Ectodermal cell (in vitro differentiated cells): ENCODE data around the gene UBXN1. TPM values are rescaled to one million over a fixed set of nuclear protein-coding genes. Genes with fewer than 3 reads are reported as not detected.

Source experiments
- H3K27ac ChIP-seq: 2 replicates; pipeline ENCODE4 v1.7.0; 2013; ENCODE audit warnings: mild to moderate bottlenecking, low read depth, low read length; ENCODE audit not compliant: insufficient read depth, poor library complexity, severe bottlenecking
- H3K27me3 ChIP-seq: 2 replicates; pipeline ENCODE4 v1.7.0; 2013; ENCODE audit warnings: mild to moderate bottlenecking, low read length; ENCODE audit not compliant: insufficient read depth, control insufficient read depth, poor library complexity, severe bottlenecking
- H3K36me3 ChIP-seq: one replicate; pipeline ENCODE4 v1.7.0; 2013; ENCODE audit warnings: low read length; ENCODE audit not compliant: control insufficient read depth, insufficient read depth
- H3K4me1 ChIP-seq: one replicate; pipeline ENCODE4 v1.7.0; 2013; ENCODE audit warnings: low read length; ENCODE audit not compliant: control insufficient read depth, insufficient read depth
- H3K4me3 ChIP-seq: 2 replicates; pipeline ENCODE4 v1.7.0; 2013; ENCODE audit warnings: low read depth, low read length, control low read depth; ENCODE audit not compliant: insufficient read depth
- H3K9me3 ChIP-seq: 2 replicates; pipeline ENCODE4 v1.7.0; 2013; ENCODE audit warnings: mild to moderate bottlenecking, low read length, moderate library complexity; ENCODE audit not compliant: control insufficient read depth
- WGBS, 2 experiments: methylation state at CpG; one replicate each; pipeline ENCODE4 v1.1.7; 2013; ENCODE audit warnings: missing lambda C conversion rate in 2 of 2; 5-methylcytosine and 5-hydroxymethylcytosine counted together
- polyA plus RNA-seq, 4 experiments: library from polyadenylated mRNA; stranded (reverse); fragments of 50-300 nt; gene quantifications; one replicate each; pipeline ENCODE4 v1.2.3, GENCODE V29; 2013

The UBXN1 gene, protein sequence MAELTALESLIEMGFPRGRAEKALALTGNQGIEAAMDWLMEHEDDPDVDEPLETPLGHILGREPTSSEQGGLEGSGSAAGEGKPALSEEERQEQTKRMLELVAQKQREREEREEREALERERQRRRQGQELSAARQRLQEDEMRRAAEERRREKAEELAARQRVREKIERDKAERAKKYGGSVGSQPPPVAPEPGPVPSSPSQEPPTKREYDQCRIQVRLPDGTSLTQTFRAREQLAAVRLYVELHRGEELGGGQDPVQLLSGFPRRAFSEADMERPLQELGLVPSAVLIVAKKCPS
- polyA plus RNA-seq (2013, experiment 1 of 4): 122 TPM
- 127 TPM for polyA plus RNA-seq (2013, experiment 2 of 4)
- polyA plus RNA-seq (2013, experiment 3 of 4): 107 TPM
- 120 TPM for polyA plus RNA-seq (2013, experiment 4 of 4)

DNA sequence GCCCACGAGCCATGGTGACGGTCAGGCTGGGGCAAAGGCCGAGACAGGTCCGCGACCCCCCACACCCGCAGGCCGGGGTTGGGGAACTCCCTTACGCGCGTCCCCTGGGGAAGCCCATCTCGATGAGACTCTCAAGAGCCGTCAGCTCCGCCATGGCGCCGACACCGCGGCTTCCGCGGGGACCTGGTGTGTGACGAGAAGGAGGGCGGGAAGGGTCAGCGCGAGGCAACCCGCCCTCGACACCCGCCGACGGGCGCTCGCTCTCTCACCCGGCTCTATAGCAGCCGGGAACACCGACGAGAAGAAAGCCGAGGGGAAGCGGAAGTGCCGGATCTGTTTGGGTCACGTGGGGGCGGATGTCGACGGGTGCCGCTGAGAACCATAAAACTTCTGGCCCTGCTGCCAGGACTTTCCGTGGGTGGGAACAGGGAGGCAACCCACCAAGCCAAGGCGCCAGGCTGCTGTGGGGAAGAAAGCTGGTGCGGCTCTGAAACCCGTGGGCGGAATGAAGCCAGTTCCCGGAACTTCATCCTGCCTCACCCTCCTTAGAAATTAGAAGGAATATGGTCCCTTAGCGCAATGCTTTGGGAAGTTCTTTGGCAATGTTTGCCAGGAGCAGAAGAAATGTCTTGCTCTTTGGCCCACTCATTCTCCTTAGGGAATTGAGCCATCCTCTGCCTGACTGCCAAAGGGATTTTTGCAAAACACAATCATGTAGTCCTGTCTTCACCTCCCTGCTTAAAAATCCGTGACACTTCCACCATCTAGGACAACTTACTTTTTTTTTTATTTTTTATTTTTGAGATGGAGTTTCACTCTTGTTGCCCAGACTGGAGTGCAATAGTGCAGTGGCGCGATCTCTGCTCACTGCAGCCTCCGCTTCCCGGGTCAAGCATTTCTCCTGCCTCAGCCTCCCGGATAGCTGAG is at the start of gene UBXN1:
TSS of gene UBXN1 (minus strand) at position 304 of the 927 bp plus-strand sequence. CDS start at position 154, 150 bp downstream.
- 11 to 12% methylated on average over 55 of the region's 55 CpGs for WGBS, 2 experiments
- Histone ChIP-seq H3K27ac (peak within 1 kb of the TSS; percentile 56), H3K36me3 (peaks cover 12% of the 10 kb centered on the region), H3K27me3 (no peaks in the 10 kb centered on the region), H3K9me3 (no peaks in the 10 kb centered on the region), H3K4me1 (peaks cover 11% of the 10 kb centered on the region), H3K4me3 (peak within 1 kb of the TSS; percentile 99)

DNA sequence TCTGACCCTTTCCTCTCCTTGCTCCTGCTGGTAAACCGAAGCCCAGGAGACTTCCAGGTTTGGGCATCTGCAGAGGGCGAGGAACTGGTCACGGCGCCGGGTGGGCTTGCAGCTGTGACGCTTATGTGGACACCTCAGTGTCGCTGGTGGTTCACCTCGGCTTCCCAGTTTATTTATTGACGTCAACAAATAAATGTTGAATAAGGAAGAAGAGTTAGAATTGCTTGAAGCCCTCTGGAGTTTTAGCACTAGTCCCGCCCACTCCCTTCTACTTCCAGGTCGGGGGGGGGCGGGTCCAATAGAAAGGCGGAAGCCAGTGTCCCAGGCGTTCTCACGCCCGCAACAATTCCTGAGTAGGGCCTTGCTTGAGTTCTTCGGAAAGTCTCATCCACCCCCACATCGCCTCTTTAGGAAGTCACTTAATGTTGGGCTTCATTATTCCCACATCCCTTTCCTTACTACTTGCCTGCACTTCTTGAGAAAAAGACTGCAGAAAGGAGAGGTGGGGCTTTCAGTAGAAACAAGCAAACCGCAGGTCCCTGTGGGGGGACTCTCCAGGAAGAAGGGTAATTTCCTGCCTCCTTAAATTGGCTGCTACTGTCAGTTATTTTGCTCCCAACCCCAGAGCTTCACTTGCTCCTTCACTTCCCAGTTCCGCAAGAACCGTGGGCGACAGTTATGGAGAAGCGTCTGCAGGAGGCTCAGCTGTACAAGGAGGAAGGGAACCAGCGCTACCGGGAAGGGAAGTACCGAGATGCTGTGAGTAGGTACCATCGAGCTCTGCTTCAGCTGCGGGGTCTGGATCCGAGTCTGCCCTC is 49.5 kb upstream of the UBXN1 start, which contains the start of gene TTC9C:
TSS of gene TTC9C (plus strand) at position 316 of the 818 bp plus-strand sequence. CDS start at position 679, 363 bp downstream.
- Histone ChIP-seq H3K4me3 (peak within 1 kb of the TSS; percentile 90), H3K27ac (peak within 1 kb of the TSS; percentile 95), H3K36me3 (peaks cover 20% of the 10 kb centered on the region), H3K27me3 (no peaks in the 10 kb centered on the region), H3K9me3 (no peaks in the 10 kb centered on the region), H3K4me1 (peaks cover 18% of the 10 kb centered on the region)
- 0% methylated on average over 29 of the region's 29 CpGs for WGBS, 2 experiments

DNA sequence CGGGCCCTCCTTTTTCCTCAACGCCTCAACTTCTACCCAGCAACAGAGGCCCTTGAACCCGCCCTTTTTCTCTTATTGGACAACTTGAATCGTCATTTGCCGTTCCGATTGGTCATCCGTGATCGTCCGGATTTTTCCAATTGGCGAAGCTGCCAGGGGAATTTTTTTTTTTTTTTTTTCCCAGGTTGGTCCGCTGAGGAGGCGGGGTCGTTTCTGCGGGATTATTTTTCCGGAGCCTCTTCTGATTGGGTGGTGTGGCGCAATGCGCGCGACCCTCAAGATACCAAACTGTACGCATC is 48.9 kb upstream of the UBXN1 start:
- Histone ChIP-seq H3K4me1 (peaks cover 18% of the 10 kb centered on the region), H3K9me3 (no peaks in the 10 kb centered on the region), H3K27me3 (no peaks in the 10 kb centered on the region), H3K4me3 (peak overlapping the region; percentile 90), H3K27ac (peak overlapping the region; percentile 95), H3K36me3 (peaks cover 21% of the 10 kb centered on the region)
- WGBS, 2 experiments: 0% methylated on average over 20 of the region's 20 CpGs

DNA sequence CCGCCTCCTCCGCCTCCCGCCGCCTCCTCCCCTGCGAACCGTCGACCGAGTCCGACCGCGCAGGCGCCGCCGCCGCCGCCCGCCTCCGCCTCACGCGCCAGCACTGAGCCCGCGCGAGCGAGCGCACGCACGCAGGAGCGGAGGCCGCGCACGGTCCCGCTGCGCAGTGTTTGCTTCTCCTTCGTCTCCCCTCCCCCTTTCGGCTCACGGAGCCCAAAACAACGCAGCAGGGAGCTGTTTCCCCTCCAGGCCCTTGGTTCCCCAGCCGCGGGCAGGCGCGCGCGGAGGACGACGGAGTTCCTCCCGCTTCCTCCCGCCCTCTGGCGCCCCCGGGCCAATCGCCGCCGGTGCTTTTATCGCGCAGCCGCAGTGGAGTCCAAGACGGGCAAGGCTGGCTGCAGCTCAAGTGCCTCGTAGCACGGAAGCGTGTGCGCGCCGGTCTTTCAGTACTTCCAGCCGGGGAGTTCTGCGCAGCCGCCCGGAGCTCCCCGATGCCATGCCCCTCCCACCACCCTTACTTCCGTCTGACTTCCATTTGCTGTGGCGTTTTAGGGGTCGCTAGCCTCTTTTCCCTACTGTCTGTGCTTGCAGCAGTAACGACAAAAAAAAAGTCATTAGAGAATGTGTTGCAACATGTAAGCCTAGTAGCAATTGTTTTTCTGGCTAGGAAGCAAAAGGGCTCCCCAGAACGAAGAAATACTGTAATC is 48.4 kb upstream of the UBXN1 start, which contains the start of gene HNRNPUL2:
TSS of gene HNRNPUL2 (minus strand) at position 293 of the 707 bp plus-strand sequence. CDS start 301 bp downstream, outside the sequence.
- Histone ChIP-seq H3K27ac (peak within 1 kb of the TSS; percentile 95), H3K4me3 (peak within 1 kb of the TSS; percentile 90), H3K27me3 (no peaks in the 10 kb centered on the region), H3K36me3 (peaks cover 26% of the 10 kb centered on the region), H3K9me3 (no peaks in the 10 kb centered on the region), H3K4me1 (peaks cover 18% of the 10 kb centered on the region)
- 0% methylated on average over 72 of the region's 72 CpGs for WGBS, 2 experiments

DNA sequence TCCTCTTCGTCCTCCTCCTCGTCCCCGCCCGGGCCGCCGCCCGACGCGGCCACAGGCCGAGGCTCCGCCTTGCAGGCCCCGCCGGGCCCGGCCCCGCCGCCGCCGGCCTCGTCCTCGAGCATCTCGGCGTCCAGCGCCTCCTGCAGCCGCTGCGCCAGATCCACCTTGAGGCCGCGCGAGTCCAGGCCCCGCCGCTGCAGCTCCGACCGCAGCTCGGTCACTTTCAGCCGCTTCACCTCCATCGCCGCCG is 48.0 kb upstream of the UBXN1 start:
- H3K27ac ChIP-seq: peak overlapping the region; percentile 95
- H3K27me3 ChIP-seq: no peaks in the 10 kb centered on the region
- H3K36me3 ChIP-seq: peaks cover 31% of the 10 kb centered on the region
- H3K4me1 ChIP-seq: peaks cover 18% of the 10 kb centered on the region
- H3K9me3 ChIP-seq: no peaks in the 10 kb centered on the region
- WGBS, 2 experiments: 0% methylated on average over 37 of the region's 37 CpGs
- peak overlapping the region; percentile 90 for H3K4me3 ChIP-seq

DNA sequence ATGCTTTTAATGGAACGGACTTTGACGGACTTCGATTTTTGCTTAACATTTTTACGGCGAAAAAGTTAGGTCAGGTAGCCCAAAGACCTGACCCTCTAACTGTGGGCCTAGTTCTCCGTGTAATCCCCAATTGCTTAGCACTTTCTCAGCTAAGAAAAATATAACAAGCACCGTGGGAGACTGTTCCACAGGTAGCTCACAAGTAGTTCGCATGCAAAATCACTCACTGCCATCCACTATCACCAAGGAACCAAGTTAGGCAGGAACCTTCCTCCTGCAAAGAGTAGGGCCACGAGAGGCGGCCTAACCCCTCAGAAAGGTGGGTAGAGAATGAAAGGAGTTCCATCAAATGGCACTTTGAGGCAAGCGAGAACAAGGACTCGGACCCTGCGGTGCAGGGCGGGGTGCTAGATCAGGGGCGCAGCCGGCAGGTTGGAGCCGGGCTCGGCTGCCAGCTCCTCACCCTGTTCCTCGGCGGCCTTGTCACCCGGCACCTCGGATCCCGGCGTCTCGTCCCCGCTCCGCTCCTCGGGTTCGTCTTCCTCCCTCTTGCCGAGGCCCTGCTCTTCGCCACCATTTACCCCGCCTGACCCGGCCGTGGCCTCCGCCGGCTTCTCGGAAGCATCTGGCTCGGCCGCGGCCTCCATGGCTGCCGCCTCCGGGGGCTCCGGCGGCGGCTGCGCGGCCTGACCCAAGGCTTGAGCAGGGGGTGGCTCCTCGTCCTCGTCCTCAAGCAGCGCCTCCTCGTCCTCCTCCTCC is 47.5 kb upstream of the UBXN1 start:
- peak overlapping the region; percentile 95 for H3K27ac ChIP-seq
- H3K27me3 ChIP-seq: no peaks in the 10 kb centered on the region
- H3K4me1 ChIP-seq: peaks cover 18% of the 10 kb centered on the region
- H3K4me3 ChIP-seq: peak overlapping the region; percentile 90
- WGBS, 2 experiments: 1% methylated on average over 51 of the region's 51 CpGs
- H3K36me3 ChIP-seq: peaks cover 34% of the 10 kb centered on the region
- no peaks in the 10 kb centered on the region for H3K9me3 ChIP-seq

DNA sequence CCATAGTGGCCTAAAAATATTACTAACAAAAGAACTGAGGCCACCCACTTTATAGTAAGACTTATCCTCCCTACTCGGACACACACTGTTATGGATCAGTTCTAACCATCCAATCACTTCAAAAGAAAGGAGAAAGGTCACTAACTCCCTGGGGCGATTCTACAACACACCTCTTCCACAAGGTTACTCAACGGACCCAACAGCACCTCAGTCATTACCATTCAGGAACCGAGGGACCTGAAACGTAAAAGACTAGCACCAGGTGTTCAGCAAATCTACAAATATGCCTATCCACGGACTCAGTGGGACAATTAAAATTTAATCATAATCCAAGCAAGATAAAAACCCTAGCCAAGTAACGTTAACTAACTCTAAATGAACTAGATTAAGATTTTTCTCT is 46.8 kb upstream of the UBXN1 start:
- Histone ChIP-seq H3K9me3 (no peaks in the 10 kb centered on the region), H3K27me3 (no peaks in the 10 kb centered on the region), H3K27ac (no peak overlapping the region), H3K4me1 (peaks cover 18% of the 10 kb centered on the region), H3K36me3 (peaks cover 38% of the 10 kb centered on the region), H3K4me3 (peak overlapping the region; percentile 90)
- 2 to 3% methylated on average over 7 of the region's 7 CpGs for WGBS, 2 experiments

DNA sequence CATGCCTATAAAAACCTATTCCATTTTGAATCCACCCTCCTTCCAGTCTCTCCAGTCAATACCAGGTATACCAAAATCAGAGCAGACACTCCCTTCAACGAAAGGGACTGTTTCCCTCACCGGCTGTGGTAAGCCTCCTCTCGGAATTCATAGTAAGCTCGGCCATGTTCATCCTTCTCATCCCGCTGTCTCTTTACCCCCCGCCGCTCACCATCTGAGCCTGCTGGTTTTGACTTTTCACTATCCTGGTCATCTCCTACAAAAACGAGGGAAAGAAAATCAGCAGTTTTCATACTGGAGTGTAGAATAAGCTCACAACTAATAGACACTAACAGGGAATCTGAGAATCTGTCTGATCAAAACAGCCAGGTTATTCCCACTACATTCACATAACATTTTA is 45.3 kb upstream of the UBXN1 start:
- WGBS, 2 experiments: 79 to 82% methylated on average over 8 of the region's 8 CpGs
- H3K4me1 ChIP-seq: peaks cover 13% of the 10 kb centered on the region
- H3K36me3 ChIP-seq: peaks cover 50% of the 10 kb centered on the region
- no peak overlapping the region for H3K4me3 ChIP-seq
- H3K27ac ChIP-seq: no peak overlapping the region
- no peaks in the 10 kb centered on the region for H3K9me3 ChIP-seq
- no peaks in the 10 kb centered on the region for H3K27me3 ChIP-seq

DNA sequence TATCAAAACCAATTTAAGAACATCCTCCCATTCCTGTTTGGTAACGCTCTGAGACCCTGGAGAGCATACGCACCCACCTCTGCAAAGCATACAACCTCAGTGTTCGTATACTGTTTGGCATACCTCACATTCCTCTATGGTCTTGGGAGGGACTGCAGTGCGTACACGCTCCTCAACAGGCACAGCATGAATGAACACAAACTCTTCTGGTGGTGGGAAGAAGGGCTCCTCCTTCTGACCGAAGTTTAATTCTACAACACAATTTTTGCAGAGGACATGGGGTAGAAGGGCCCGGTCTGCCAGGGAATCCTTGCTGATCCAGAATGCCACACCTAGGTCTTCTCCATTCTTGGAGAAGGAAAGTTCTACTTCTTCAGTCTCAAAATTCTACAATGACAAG is 43.1 kb upstream of the UBXN1 start:
- Histone ChIP-seq H3K4me1 (peaks cover 13% of the 10 kb centered on the region), H3K27me3 (no peaks in the 10 kb centered on the region), H3K4me3 (no peak overlapping the region), H3K9me3 (no peaks in the 10 kb centered on the region), H3K36me3 (peaks cover 70% of the 10 kb centered on the region), H3K27ac (no peak overlapping the region)
- 89 to 93% methylated on average over 7 of the region's 7 CpGs for WGBS, 2 experiments
